COLO668 (cell line): ENCODE data around the gene ARHGAP25.
A peak's percentile ranks its signal among the peaks of the same experiment; 100 is the strongest.

ENCODE experiments used
- DNase-seq: peaks from one replicate; lab custom pipeline; 2025; ENCODE audit not compliant: unreplicated experiment; lab: John Stamatoyannopoulos, UW

ARHGAP25 gene

DNA sequence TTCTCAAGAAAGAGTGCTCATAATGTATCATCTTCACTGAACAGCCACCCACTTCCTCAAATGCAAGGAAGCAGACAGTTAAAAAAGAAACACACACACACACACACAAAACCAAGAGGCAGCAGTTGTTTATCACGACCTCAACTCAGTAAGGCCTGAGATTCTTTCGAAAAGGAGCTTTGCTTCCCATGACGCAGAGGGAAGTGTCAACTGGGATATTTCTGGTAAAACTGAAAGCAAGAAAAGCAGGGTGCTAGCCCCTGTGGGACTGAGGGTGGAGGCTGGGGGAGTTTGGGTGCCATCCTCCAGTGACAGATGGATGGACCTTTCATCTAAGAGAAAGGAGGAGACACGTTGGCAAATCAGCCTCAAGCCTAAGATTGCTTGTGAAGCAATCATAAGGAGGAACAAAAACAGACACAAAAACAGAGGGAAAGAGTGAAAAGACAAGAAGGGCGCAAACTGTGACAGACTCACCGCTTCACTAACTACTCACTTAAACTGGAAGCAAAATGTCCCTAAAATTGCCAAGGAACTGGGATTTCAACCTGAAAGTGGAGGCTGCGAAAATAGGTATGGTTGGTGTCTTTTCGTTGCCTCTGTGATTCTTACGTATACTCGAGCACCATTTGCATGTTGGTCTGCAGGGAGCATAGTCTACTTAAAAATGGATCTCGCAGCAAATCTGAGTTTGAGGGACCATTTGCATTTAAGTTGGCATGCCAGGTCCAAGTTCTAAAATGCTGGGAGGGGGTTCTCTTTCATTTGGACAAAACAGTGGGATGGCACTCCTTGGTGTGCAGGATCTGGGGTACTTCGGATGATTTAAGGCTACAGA is at the start of gene ARHGAP25:
ARHGAP25 (plus strand) TSS at position 124 of the 838 bp plus-strand sequence; CDS start at position 513, 389 bp downstream.
- DNase-seq: no peak

DNA sequence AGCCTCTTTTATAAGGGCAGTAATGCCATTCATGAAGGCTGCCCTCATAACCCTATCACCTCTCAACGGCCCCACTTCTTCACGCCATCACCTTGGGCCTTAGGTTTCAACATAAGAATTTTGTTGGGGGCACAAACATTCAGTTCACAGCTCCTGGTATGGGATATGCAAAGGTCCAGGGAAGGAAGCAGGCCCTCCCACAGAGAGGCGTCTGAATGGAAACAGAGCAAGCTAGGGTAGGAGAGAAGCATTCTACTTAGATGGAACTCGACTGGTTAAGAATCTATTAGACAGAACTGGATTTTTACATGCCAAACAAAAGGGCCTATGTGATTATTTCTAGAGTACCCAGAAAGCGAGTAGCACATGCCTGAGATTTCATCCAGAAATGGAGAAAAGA is 48.4 kb upstream of the ARHGAP25 start:
- DNase-seq: no peak

GRCh38 chr2:68687018-68687417 is 47.6 kb upstream of the ARHGAP25 start:
- DNase-seq: no peak

DNA sequence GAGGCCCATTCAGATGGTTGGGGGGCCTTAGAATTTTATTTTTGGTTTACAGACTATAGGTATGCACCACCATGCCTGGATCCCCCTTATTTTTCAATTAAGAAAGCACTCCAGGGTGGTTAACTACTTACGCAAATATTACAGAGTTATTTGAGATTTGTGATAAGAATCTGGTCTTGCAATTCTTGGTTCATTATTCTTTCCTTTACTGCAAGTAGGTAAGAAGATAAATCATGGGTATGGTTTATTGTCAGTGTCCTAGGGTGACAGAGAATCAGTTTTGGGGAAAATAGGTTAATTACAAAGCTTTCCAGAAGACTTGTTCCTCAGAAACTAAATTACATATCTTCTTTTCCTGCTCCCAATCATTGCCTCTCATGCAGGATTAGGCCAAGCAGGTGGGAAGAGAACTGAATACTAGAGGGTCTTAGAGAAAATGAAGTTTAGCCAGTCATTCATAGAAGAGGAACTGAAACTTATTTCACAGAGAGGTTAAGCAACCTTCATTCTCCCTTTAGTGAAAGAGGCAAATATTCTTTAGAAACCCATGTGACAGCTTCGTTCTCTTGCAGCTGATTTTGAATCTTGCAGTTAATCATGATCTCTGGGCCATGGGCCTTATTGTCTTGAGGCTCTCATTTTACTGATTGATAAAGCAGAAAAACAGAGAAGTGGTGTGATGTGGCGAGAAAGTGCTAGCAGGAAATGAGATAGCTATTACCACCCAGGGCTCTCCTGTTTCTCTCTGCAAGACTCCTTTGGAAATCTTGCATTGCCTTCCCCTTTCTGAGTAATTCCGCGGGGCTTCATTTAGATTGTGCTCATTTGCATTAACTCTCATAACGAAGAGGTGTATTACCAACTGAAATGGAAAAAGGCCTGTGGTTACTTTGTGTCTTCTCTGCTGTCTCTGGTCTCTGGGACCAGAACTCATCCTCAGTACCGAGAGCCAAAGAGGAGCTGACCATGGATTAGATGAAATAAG is 44.8 kb upstream of the ARHGAP25 start:
- DNase-seq: no peak

GRCh38 chr2:68690851-68691250 is 43.8 kb upstream of the ARHGAP25 start:
- no peak for DNase-seq

DNA sequence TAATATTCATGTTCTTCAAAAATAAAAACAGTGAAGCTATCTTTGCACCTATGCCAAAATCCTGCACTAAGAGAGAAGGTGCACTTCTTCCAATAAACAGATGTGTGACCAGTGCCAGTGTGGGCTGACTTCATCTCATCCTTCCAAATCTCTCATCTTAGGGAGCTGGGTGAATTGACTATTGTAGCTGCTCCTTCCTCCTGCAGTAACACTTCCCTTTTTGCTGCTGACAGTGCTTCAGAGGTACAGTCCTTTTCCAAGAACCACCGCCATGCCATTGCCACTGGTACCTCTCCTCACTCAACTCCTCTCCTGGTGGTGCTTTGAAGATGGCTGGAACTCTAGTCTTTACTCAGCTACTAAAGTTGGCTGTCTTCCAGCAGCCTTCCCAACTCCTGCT is 42.1 kb upstream of the ARHGAP25 start:
- DNase-seq: no peak

DNA sequence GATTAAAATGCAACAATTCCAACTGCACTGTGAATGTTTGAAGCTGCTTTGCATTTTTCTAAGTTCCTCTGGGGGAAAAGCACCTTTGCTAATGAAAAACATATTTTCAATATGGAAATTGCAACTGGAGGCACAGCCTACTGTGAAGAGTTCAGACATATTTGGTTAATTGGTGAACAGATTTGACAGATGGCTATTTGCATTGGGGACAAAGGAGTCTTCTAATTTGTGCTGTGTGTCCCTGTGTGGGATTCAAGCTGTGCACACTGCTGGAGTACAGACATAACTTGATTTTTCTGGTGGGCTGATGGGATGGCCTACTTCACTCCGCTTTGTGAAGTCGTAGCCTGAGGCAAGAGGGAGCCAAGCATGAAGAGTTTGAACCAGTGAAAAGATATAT is 40.7 kb upstream of the ARHGAP25 start:
- DNase-seq: no peak

DNA sequence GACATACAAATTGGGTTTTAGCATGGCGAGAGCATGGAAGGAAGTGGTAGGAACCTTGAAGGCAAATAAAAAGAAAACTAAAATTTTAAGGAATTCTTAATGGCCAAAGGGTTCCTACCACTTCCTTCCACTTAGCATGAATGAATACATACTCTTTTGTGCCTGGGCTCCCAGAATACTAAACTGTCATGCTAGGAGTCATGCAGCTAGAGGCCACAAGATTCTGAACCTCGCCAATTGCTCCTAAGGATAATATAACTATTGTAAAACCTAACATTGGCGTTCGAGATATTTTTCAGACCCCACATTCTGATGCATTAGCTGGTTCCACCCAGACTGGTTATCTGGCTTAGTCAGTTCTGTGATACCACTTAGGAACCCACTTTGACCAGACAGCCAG is 38.6 kb upstream of the ARHGAP25 start:
- DNase-seq: no peak

DNA sequence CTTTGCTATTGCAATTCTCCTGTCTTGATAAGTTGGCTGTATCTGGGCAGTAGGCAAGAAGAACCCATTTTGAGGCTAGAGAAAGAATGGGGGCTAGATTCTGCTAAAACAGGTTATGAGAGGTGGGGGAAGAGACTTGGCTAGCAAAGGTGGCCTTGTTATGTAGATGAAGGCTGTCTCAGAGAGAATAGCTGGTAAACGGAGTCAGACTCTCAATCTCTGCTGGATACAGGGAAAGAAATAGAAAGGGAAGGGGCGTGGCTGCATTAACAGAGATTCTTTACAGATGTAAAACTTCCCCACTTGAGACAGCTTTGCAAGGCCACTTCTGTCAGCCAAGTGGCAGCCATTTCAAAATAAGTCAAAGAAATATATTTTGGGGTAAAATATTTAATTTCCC is 38.1 kb upstream of the ARHGAP25 start:
- no peak for DNase-seq

GRCh38 chr2:68698567-68699377 is 35.8 kb upstream of the ARHGAP25 start:
- DNase-seq: no peak

- DNase-seq: no peak
Measured at GRCh38 chr2:68700560-68700959, 34.1 kb upstream of the ARHGAP25 start.

DNA sequence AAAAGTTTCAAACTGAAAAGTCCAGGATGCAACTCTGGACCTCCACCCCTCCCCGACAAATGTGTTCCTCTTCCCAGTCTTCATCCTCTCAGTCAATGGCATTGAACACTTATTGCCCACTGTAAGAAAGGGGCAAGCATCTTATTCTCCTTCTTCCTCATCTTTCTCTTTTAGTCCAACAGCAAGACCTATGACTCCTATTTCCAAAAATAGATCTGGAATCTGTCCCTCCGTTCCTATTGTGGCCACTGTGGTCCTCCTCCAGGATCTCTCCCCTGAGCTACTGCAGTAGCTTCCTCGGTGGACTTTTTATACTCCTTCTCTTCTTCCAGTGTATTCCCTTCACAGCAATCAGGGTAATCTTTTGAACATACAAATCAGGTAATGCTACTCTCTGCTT is 28.0 kb upstream of the ARHGAP25 start:
- DNase-seq: no peak

DNA sequence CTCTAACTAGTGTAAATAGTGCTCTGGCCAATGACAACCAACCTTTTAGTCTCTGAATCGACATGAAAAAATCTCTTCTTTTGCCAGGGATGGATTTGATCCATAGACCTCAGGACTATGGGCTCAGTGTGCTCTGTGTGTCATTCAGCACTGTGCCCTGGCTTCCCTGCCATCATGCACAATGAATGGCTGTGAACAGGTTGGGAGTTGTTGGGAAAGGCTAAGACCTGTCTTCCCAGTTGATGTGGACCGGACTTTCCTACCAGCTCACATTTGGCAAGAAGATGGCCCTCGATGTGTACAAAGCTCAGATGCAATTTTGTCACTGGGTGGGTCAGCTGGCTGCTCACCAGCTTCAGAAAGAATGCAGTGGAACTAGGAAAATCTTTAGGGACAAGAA is 26.0 kb upstream of the ARHGAP25 start:
- DNase-seq: no peak

GRCh38 chr2:68709421-68709911 is 25.1 kb upstream of the ARHGAP25 start:
- no peak for DNase-seq

DNA sequence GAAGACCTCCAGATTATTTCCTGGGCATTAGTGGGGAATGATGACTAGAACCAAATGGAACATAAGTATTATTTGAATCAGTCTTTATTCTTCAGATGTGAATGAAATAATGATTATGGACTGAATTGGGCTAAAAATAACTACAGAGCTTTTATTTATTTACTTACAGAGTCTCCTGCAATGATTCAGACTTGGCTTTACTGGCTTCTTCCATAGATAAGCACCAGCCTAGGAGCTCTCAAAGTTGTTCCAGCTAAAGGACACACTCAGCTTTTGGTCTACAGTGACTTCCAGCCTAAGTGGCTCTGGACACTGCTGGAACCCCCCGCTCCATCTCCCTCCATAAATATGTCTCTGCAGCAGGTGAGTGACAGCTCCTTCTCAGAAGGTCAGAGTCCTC is 24.3 kb upstream of the ARHGAP25 start:
- DNase-seq: no peak

- no peak for DNase-seq
Measured at GRCh38 chr2:68710756-68711155, 23.9 kb upstream of the ARHGAP25 start.

GRCh38 chr2:68714866-68715265 is 19.7 kb upstream of the ARHGAP25 start:
- no peak for DNase-seq

GRCh38 chr2:68715353-68716041 is 19.1 kb upstream of the ARHGAP25 start:
- DNase-seq: peak; percentile 45

DNA sequence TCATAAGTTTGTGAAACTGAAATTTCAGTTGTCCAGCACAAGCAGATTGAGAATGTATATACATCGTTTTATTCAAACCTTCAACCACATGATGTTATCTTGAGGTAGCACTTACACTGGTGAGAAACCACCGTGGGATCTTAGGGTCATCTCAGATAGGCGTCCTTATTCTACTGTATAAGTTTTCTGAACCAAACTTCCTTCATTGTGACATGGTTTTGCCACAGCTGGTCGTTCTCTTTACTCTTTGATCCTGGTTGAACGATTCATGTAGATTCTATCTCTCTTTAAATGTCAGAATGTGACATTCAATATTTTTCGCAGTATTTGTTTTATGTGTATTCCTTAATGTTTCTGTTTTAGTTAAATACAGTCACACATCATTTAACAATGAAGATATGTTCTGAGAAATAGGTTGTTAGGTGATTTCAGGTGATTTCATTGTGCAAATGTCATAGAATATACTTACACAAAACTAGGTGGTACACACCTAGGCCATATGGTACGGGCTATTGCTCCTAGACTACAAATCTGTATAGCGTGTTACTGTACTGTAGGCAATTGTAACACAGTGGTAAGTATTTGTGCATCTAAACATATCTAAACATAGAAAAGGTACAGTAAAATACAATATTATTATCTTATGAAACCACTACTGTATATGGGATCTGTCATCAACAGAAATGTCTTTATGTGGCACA is 17.9 kb upstream of the ARHGAP25 start:
- DNase-seq: no peak

- no peak for DNase-seq
Measured at GRCh38 chr2:68717305-68717661, 17.3 kb upstream of the ARHGAP25 start.
